Colonic mucosa (tissue), 4 donors: Measurements from ENCODE around the gene PRM2. TPM values are rescaled to one million over a fixed set of nuclear protein-coding genes. Genes with fewer than 3 reads are reported as not detected.

Experiments
- DNase-seq: peaks from one replicate; pipeline ENCODE4 v3.0.0-alpha.2; 2020
- H3K27ac ChIP-seq: fragments of 200-600 bp; one replicate; pipeline ENCODE4 v1.8.0; 2021
- H3K27me3 ChIP-seq: fragments of 200-600 bp; one replicate; pipeline ENCODE4 v1.8.0; 2021
- H3K36me3 ChIP-seq: fragments of 200-600 bp; one replicate; pipeline ENCODE4 v1.8.0; 2021
- H3K4me1 ChIP-seq: fragments of 200-600 bp; one replicate; pipeline ENCODE4 v1.8.0; 2021; ENCODE audit warnings: mild to moderate bottlenecking
- H3K4me3 ChIP-seq: fragments of 200-600 bp; one replicate; pipeline ENCODE4 v1.8.0; 2021
- H3K9ac ChIP-seq, 2 donors: one replicate each; pipeline ENCODE4 v1.7.0; 2013; ENCODE audit warnings: control low read depth in 2 of 2, low read depth in 2 of 2, low read length in 2 of 2
- H3K9me3 ChIP-seq: fragments of 200-600 bp; one replicate; pipeline ENCODE4 v1.8.0; 2021
- CTCF ChIP-seq: fragments of 200-600 bp; IDR thresholded peaks from one replicate; pipeline ENCODE4 v1.8.0; 2022; ENCODE audit warnings: antibody characterized with exemption, mild to moderate bottlenecking
- intact Hi-C: fragments of 100-400 bp; cut with DNase I; formaldehyde crosslinking; loops from one replicate; pipeline ENCODE4 v1.14.1; 2022
- total RNA-seq, 2 donors: library from RNA; stranded (reverse); fragmentation: NEBNext Ultra II Directional in 1 of 2; extraction: Animal tissue kit (Norgen Biotek cat#: 25700) in 1 of 2; gene quantifications; one replicate each; pipeline ENCODE4 v1.2.1, GENCODE V29; 2021
- donor health status: healthy.
- donor health status: DM: no; HTN: no; CAD: no.
- donor health status: DM: no; HTN: no; CAD: no.

The PRM2 gene
- total RNA-seq, 2 donors from 2014 or later: not detected

- H3K36me3 ChIP-seq: no peaks in the 10 kb centered on the region
- H3K27ac ChIP-seq: peak overlapping the region; percentile 96
- H3K9ac ChIP-seq: peak overlapping the region in 1 of 2 donors; percentile 86
- H3K9me3 ChIP-seq: no peaks in the 10 kb centered on the region
- H3K4me3 ChIP-seq: peak overlapping the region; percentile 93
- intact Hi-C loops: loop anchor here (2.0 to 10.0 kb wide), 3 partner anchors 90 to 287 kb away; partner anchors contain the start of gene RMI2
- peak; percentile 86 for DNase-seq
- peaks cover 8% of the 10 kb centered on the region for H3K4me1 ChIP-seq
- no peaks in the 10 kb centered on the region for H3K27me3 ChIP-seq
- peak; percentile 65 for TF ChIP-seq CTCF
Observed at GRCh38 chr16:11257131-11257938, 18.9 kb downstream of the PRM2 start.

DNA sequence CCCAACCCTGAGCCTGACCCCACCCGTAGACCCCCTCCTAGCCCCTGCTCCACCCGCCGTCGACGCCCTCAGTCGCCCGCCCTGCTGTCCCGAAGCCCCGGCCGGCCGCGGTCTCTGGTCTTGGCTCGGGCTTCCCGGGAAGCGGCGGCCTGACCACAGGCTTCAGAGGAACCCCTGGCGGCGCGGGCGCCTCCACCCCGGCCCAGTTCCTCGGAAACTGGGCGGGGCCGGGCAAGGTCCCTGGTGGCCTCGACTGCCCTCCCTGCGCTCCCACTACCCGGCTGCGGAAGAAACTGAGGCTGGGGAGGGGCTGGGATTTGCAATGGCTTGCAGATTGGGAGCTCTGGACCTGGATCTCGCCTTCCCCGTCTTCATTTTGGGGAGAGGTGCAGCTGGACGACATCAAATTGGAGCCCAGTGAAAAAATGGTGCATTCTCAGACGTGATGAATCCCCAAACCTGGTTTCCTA lies 19.6 kb downstream of the PRM2 start:
- no peaks in the 10 kb centered on the region for H3K27me3 ChIP-seq
- H3K4me1 ChIP-seq: peaks cover 8% of the 10 kb centered on the region
- peak; percentile 72 for DNase-seq
- H3K9ac ChIP-seq: peak overlapping the region; percentile 62 to 86
- H3K9me3 ChIP-seq: no peaks in the 10 kb centered on the region
- TF ChIP-seq CTCF: no peak
- H3K36me3 ChIP-seq: no peaks in the 10 kb centered on the region
- H3K27ac ChIP-seq: peak overlapping the region; percentile 96
- intact Hi-C loops: loop anchor here (2.0 to 10.0 kb wide), 3 partner anchors 91 to 286 kb away; partner anchors contain the start of gene RMI2
- H3K4me3 ChIP-seq: peak overlapping the region; percentile 93

DNA sequence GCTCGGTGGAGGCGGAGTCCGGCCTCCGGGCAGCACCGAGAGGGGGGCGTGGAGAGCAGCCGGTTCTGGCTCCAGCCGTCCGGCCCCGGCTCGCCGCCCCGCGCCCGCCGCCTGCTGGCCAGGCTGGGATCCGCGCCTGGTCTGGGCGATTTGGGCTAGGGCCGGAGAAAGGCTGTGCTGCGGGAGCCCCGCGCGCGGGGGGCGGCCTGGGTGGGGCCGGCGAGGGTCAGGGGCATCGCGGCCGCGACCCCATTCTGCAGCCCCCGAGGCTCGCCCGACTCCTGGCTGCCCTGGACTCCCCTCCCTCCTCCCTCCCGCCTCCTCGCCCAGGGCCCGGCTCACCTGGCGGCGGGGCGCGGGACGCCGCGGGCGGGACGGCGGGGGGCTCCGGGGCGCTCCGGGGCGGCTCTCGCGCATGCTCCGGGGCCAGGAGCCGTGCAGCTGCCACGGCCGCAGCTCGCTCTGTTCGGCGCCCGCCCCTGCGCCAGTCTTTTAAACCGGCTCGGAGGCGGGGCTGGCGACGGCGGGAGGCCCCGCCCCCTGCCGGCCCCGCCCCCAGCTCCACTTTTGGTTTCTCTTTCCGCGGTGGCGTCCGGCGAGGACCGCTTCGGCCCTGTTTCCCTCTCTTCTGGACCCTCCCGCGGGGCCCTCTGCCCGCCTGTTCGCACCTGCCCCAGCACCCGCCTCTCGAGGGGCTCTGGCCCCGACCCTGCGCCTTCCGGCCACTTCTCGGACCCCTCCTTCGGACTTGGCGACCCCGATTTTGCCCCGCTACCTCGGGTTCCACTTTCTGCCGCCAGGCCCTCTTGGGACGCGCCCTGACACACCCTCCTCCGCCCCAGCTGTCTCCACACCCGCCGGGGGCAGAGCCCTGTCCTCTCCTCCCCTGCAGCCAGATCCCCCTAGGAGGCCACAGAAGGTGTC lies 20.3 kb downstream of the PRM2 start, which contains the start of gene SOCS1:
TSS of gene SOCS1 (minus strand) at position 468 of the 924 bp plus-strand sequence. CDS start 726 bp downstream, outside the sequence.
- intact Hi-C loops: loop anchor here (2.0 to 10.0 kb wide), 3 partner anchors 91 to 285 kb away; partner anchors contain the start of gene RMI2
- DNase-seq: peak; percentile 89
- Histone ChIP-seq H3K4me1 (peaks cover 8% of the 10 kb centered on the region), H3K27me3 (no peaks in the 10 kb centered on the region), H3K27ac (peak within 1 kb of the TSS; percentile 96), H3K36me3 (no peaks in the 10 kb centered on the region), H3K4me3 (peak within 1 kb of the TSS; percentile 93), H3K9ac (peak within 1 kb of the TSS; percentile 86), H3K9me3 (no peaks in the 10 kb centered on the region)
- peak; percentile 78 for TF ChIP-seq CTCF

GRCh38 chr16:11254913-11255736 lies 21.2 kb downstream of the PRM2 start:
- DNase-seq: peak; percentile 49
- Histone ChIP-seq H3K4me1 (peaks cover 8% of the 10 kb centered on the region), H3K27ac (peak overlapping the region; percentile 96), H3K4me3 (peak overlapping the region; percentile 93), H3K27me3 (no peaks in the 10 kb centered on the region), H3K9me3 (no peaks in the 10 kb centered on the region), H3K9ac (peak overlapping the region; percentile 63 to 86), H3K36me3 (no peaks in the 10 kb centered on the region)
- TF ChIP-seq CTCF: no peak
- intact Hi-C loops: loop anchor here (5.0 to 10.0 kb wide), 2 partner anchors 92 to 150 kb away; partner anchors contain the start of gene RMI2
